GM12875 (cell line): ENCODE data around the gene FAM50A.

Experiments
- H3K4me3 ChIP-seq: one replicate; pipeline ENCODE4 v1.5.1; 2011; ENCODE audit warnings: low read depth, low read length, control low read depth
- TF ChIP-seq, protein P1 (sequence below): IDR thresholded peaks from 2 replicates; pipeline ENCODE4 v1.5.1; 2011; ENCODE audit warnings: low read depth, mild to moderate bottlenecking, control low read depth, inconsistent platforms, low read length, moderate library complexity, borderline replicate concordance; ENCODE audit not compliant: insufficient read depth

Gene FAM50A

DNA sequence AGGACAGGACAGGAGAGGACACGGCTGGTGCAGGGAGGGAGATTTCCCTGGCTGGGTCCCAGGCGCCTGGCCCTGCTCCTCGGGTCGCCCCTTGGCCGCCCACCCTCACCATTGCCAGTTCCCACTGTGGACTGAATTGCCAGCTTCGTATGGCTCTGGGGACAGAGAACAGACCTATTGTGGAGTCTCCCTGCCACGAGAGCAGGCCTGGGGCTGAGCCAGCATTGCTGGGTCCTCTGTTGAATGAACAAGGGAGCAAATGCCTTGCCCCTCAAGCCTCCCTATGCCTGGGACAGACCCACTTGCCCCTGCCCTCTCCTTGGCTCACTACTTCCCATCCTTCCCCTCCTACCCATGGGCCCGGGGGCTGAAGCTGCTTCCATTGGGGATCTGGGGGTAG, 18.5 kb downstream of the FAM50A start:
- no peak overlapping the region for H3K4me3 ChIP-seq
- TF ChIP-seq, protein P1, sequence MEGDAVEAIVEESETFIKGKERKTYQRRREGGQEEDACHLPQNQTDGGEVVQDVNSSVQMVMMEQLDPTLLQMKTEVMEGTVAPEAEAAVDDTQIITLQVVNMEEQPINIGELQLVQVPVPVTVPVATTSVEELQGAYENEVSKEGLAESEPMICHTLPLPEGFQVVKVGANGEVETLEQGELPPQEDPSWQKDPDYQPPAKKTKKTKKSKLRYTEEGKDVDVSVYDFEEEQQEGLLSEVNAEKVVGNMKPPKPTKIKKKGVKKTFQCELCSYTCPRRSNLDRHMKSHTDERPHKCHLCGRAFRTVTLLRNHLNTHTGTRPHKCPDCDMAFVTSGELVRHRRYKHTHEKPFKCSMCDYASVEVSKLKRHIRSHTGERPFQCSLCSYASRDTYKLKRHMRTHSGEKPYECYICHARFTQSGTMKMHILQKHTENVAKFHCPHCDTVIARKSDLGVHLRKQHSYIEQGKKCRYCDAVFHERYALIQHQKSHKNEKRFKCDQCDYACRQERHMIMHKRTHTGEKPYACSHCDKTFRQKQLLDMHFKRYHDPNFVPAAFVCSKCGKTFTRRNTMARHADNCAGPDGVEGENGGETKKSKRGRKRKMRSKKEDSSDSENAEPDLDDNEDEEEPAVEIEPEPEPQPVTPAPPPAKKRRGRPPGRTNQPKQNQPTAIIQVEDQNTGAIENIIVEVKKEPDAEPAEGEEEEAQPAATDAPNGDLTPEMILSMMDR: no peak

DNA sequence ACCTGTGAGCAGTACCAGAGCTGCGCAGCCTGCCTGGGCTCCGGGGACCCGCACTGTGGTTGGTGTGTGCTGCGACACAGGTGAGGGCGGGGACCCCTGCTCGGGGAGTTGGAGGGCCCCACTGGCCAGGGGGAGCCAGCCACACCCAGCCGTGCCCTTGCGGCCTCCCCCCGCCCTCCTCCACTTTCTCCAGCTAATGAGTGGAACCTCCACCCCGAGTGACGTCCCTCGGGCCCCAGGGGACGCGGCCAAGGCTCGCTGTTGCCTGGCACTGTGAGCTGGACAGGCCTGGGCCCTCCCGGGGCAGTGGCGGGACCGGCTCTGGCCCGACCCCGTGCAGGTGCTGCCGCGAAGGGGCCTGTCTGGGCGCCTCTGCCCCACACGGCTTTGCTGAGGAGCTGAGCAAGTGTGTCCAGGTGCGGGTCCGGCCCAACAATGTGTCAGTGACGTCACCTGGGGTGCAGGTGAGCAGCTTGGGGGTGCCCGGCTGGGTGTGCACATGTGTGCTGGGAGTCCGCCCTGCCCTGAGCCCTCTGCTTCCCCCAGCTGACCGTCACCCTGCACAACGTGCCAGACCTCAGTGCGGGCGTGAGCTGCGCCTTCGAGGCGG, 19.8 kb downstream of the FAM50A start:
- no peak overlapping the region for H3K4me3 ChIP-seq
- TF ChIP-seq, protein P1: no peak

DNA sequence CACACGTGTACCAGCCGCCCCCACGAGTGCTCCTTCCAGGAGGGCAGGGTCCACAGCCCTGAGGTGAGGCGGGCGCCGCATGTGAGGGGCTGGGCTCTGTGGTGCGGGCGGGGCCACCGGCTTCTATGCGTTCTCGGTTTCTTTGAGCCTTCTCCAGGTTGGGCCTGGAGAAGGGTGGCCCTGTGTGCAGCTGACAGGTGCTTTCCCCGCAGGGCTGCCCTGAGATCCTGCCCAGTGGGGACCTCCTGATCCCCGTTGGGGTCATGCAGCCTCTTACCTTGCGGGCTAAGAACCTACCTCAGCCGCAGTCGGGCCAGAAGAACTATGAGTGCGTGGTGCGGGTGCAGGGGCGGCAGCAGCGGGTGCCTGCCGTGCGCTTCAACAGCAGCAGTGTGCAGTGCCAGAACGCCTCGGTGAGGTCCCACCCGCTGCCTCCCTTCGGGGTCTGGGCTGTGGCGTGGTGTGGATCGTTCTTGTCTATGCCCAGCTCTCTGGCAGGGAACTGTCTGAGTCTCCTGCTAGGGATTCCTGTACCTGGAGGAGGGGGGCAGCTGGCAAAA, 20.9 kb downstream of the FAM50A start:
- TF ChIP-seq, protein P1: no peak
- H3K4me3 ChIP-seq: no peak overlapping the region

DNA sequence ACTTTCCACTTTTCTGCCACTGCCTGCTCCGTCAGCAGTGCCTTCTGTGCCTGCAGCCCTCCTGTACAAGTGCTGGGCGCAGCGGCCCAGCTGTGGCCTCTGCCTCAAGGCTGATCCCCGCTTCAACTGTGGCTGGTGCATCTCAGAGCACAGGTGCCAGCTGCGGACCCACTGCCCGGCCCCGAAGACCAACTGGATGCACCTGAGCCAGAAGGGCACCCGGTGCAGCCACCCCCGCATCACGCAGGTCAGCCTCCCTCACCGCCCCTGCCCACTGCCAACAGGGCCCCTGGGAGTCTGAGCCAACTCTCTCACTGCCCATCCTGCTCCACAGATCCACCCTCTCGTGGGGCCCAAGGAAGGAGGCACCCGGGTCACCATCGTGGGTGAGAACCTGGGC, 21.7 kb downstream of the FAM50A start:
- TF ChIP-seq, protein P1: no peak
- H3K4me3 ChIP-seq: no peak overlapping the region

DNA sequence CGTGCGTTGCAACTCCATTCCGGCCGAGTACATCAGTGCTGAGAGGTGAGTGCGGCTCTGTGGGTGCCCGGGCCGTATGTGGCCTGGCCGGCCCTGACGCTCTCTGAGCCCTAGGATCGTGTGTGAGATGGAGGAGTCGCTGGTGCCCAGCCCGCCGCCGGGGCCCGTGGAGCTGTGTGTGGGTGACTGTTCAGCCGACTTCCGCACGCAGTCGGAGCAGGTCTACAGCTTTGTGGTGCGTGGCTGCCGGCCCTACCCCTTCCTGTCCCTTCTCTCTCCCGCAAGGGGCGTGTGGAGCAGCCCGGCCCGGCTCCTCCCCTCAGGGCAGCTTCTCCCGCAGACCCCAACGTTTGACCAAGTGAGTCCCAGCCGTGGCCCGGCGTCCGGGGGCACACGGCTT, 22.1 kb downstream of the FAM50A start:
- TF ChIP-seq, protein P1: no peak
- H3K4me3 ChIP-seq: no peak overlapping the region

DNA sequence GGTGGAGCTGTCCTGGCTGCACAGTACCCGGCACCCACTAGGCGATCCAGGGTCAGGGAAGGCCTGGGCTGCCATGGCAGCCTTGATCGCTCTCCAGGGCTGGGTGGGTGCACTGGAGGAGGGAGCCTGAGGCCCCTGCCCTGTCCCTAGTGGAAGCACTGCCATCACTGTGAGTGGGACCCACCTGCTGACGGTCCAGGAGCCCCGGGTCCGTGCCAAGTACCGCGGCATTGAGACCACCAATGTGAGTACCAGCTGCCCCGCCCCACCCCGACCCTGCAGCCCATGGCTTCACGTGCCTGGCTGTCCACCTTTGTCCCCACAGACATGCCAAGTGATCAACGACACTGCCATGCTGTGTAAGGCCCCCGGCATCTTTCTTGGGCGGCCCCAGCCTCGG, 23.0 kb downstream of the FAM50A start:
- TF ChIP-seq, protein P1: no peak
- no peak overlapping the region for H3K4me3 ChIP-seq

DNA sequence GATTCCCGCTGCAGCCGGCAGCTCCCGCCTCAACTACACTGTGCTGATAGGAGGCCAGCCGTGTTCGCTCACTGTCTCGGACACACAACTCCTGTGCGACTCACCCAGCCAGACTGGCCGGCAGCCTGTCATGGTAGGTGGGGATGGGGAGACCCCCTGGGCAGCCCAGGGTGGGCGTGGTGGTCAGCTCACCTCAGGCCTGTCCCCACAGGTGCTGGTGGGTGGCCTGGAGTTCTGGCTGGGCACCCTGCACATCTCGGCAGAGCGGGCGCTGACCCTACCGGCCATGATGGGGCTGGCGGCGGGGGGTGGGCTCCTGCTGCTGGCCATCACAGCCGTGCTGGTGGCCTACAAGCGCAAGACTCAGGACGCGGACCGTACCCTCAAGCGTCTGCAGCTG, 23.6 kb downstream of the FAM50A start:
- TF ChIP-seq, protein P1: no peak
- H3K4me3 ChIP-seq: no peak overlapping the region
